B cell (primary cell): ENCODE results near the gene CAMK2D. TPM values are rescaled to one million over a fixed set of nuclear protein-coding genes. Genes with fewer than 3 reads are reported as not detected.

Experiments
- ATAC-seq: fragments of 200-7000 bp; cut with Tn5 transposase; one replicate; pipeline ENCODE4 v1.10.0; 2021; ENCODE audit warnings: low read depth, mild to moderate bottlenecking, moderate number of reproducible peaks, moderate library complexity
- CTCF ChIA-PET: fragments of 350-600 bp; sonication (Branson Sonifier 250); formaldehyde crosslinking; loops from one replicate; lab custom pipeline; 2021; ENCODE audit warnings: antibody characterized with exemption, inconsistent platforms; lab: Charles Lee
- POLR2A ChIA-PET: fragments of 350-600 bp; sonication (Branson Sonifier 250); formaldehyde crosslinking; loops from one replicate; lab custom pipeline; 2021; ENCODE audit warnings: antibody characterized with exemption; lab: Charles Lee
- DNase-seq: peaks from one replicate; pipeline ENCODE4 v3.0.0; 2013
- H2AFZ ChIP-seq: 2 replicates; pipeline ENCODE4 v1.6.1; 2012; ENCODE audit warnings: mild to moderate bottlenecking, low read depth, low read length; ENCODE audit not compliant: insufficient read depth, poor library complexity, severe bottlenecking
- H3K27ac ChIP-seq, 2 donors: 1 replicate in 1 of 2; 2 replicates in 1 of 2; pipeline ENCODE4 v1.5.1; 2012 to 2013; ENCODE audit warnings: low read length in 2 of 2, mild to moderate bottlenecking in 2 of 2, moderate library complexity in 1 of 2
- H3K27me3 ChIP-seq, 4 experiments: fragments of 200-600 bp in 1 of 4; sonication (generic) in 1 of 4; replicated peaks in 1 of 4; 1 replicate in 2 of 4; 2 replicates in 2 of 4; pipeline versions ENCODE4 v1.6.1 to v1.7.0; 2013 to 2016; ENCODE audit warnings: low read length in 3 of 4, mild to moderate bottlenecking in 2 of 4, mixed read lengths in 1 of 4, moderate library complexity in 1 of 4; ENCODE audit not compliant: insufficient read depth in 4 of 4, control insufficient read depth in 3 of 4; ENCODE audit errors: control extremely low read depth in 1 of 4
- H3K36me3 ChIP-seq, 2 experiments: replicated peaks in 1 of 2; 1 replicate in 1 of 2; 2 replicates in 1 of 2; pipeline versions ENCODE4 v1.6.1 to v1.7.1; 2013; ENCODE audit warnings: low read length in 1 of 2; ENCODE audit not compliant: insufficient read depth in 2 of 2, control insufficient read depth in 1 of 2; ENCODE audit errors: control extremely low read depth in 1 of 2, extremely low read depth in 1 of 2
- H3K4me1 ChIP-seq, 2 donors: fragments of 200-600 bp in 1 of 2; sonication (generic) in 1 of 2; 1 replicate in 1 of 2; 2 replicates in 1 of 2; pipeline versions ENCODE4 v1.5.1 to v1.6.1; 2013 to 2017; ENCODE audit warnings: low read length in 2 of 2; ENCODE audit not compliant: control insufficient read depth in 2 of 2, insufficient read depth in 2 of 2
- H3K4me2 ChIP-seq: replicated peaks from 2 replicates; pipeline ENCODE3; 2012; ENCODE audit warnings: mild to moderate bottlenecking, low read depth, low read length; ENCODE audit not compliant: poor library complexity, severe bottlenecking
- H3K4me3 ChIP-seq, 5 experiments: fragments of 200-600 bp in 1 of 5; sonication (generic) in 1 of 5; 1 replicate in 3 of 5; 2 replicates in 2 of 5; pipeline versions ENCODE4 v1.5.1 to v1.7.0; 2011 to 2016; ENCODE audit warnings: low read length in 4 of 5, mild to moderate bottlenecking in 4 of 5, low read depth in 2 of 5, control low read depth in 1 of 5, moderate library complexity in 1 of 5; ENCODE audit not compliant: insufficient read depth in 1 of 5; ENCODE audit errors: control extremely low read depth in 1 of 5, extremely low read depth in 1 of 5
- H3K79me2 ChIP-seq: fragments of 200-600 bp; sonication (generic); one replicate; pipeline ENCODE4 v1.6.0; 2016; ENCODE audit warnings: low read length; ENCODE audit not compliant: control insufficient read depth, insufficient read depth
- H3K9ac ChIP-seq: fragments of 200-600 bp; sonication (generic); 2 replicates; pipeline ENCODE4 v1.6.1; 2017; ENCODE audit warnings: mild to moderate bottlenecking, low read length, moderate library complexity
- H3K9me3 ChIP-seq, 3 donors: one replicate each; pipeline versions ENCODE4 v1.6.1 to v1.7.1; 2013; ENCODE audit warnings: low read length in 2 of 3; ENCODE audit not compliant: control insufficient read depth in 2 of 3, insufficient read depth in 1 of 3; ENCODE audit errors: control extremely low read depth in 1 of 3
- H4K20me1 ChIP-seq: 2 replicates; pipeline ENCODE4 v1.6.0; 2012; ENCODE audit warnings: mild to moderate bottlenecking, low read length; ENCODE audit not compliant: insufficient read depth, control insufficient read depth, poor library complexity, severe bottlenecking
- H3K27ac Mint-ChIP-seq: one replicate; pipeline ENCODE4 v1.8.0; 2021; ENCODE audit warnings: mixed read lengths
- H3K27me3 Mint-ChIP-seq: one replicate; pipeline ENCODE4 v1.8.0; 2021; ENCODE audit warnings: mixed read lengths
- H3K4me1 Mint-ChIP-seq: one replicate; pipeline ENCODE4 v1.8.0; 2021; ENCODE audit warnings: mixed read lengths
- H3K4me3 Mint-ChIP-seq: one replicate; pipeline ENCODE4 v1.8.0; 2021; ENCODE audit warnings: mixed read lengths
- H3K9me3 Mint-ChIP-seq: one replicate; pipeline ENCODE4 v1.8.0; 2022; ENCODE audit warnings: mixed read lengths; ENCODE audit not compliant: insufficient read depth
- CTCF ChIP-seq: fragments of 200-600 bp; IDR thresholded peaks from one replicate; pipeline ENCODE4 v1.8.0; 2022; ENCODE audit warnings: antibody characterized with exemption, mild to moderate bottlenecking
- EZH2 ChIP-seq: IDR thresholded peaks from 2 replicates; pipeline ENCODE4 v1.6.1; 2012; ENCODE audit warnings: borderline replicate concordance, low read depth, mild to moderate bottlenecking, moderate library complexity, low read length; ENCODE audit not compliant: insufficient read depth, poor library complexity, severe bottlenecking
- WGBS: methylation state at CpG from one replicate; pipeline ENCODE4 v1.1.5; 2013; ENCODE audit warnings: missing lambda C conversion rate; ENCODE audit not compliant: insufficient coverage; 5-methylcytosine and 5-hydroxymethylcytosine counted together
- intact Hi-C: fragments of 100-400 bp; cut with micrococcal nuclease; formaldehyde crosslinking; loops from one replicate; pipeline ENCODE4 v1.10.0; 2022
- polyA plus RNA-seq: library from polyadenylated mRNA; depleted of rRNA; stranded (reverse); fragments of >200 nt; gene quantifications from 2 replicates; pipeline ENCODE4 v1.2.3, GENCODE V29; 2012
- total RNA-seq, 2 donors: library from RNA; stranded (reverse); fragments of 120-200 nt in 1 of 2; gene quantifications; 1 replicate in 1 of 2; 2 replicates in 1 of 2; pipeline versions ENCODE4 v1.2.3 to v1.2.4, GENCODE V29; 2013 to 2022

The CAMK2D gene
- total and polyA plus RNA-seq, 2 donors (not counting 1 experiment from before 2014, with no cell fraction given): 26.3 to 57.0 TPM

- Histone ChIP-seq H3K4me1 (peaks cover 32 to 44% of the 10 kb centered on the region in 2 donors), H3K79me2 (peaks cover 80% of the 10 kb centered on the region), H3K27me3 (no peaks in the 10 kb centered on the region), H3K9me3 (no peaks in the 10 kb centered on the region), H3K27ac (peak overlapping the region in 1 of 2 donors; percentile 63), H3K36me3 (peaks cover 0 to 2% of the 10 kb centered on the region in 2 experiments), H3K4me2 (no peak overlapping the region), H3K9ac (no peak overlapping the region), H3K4me3 (no peak overlapping the region), H2AFZ (no peak overlapping the region), H4K20me1 (no peaks in the 10 kb centered on the region)
- no peak for TF ChIP-seq CTCF
- TF ChIP-seq EZH2: no peak
- peak overlapping the region; percentile 42 for H3K27ac Mint-ChIP-seq
- no peak for DNase-seq
- 100% methylated on average over 1 of the region's 5 CpGs for WGBS
- H3K27me3 Mint-ChIP-seq: no peaks in the 10 kb centered on the region
- H3K4me3 Mint-ChIP-seq: no peak overlapping the region
- ATAC-seq: no peak
- intact Hi-C loops: no loop called here
- H3K4me1 Mint-ChIP-seq: peaks cover 59% of the 10 kb centered on the region
- POLR2A ChIA-PET: no interaction called here
- no peaks in the 10 kb centered on the region for H3K9me3 Mint-ChIP-seq
- CTCF ChIA-PET: no interaction called here
Measured at GRCh38 chr4:113645771-113646441, 115.6 kb downstream of the CAMK2D start.

- WGBS: no CpG with 5 or more reads among the region's 1 CpG
- ChIA-PET POLR2A (no interaction called here), CTCF (interaction anchor here (1.2 kb wide), 1 partner anchor 97 kb away, joined by 6 read pairs; no protein-coding TSS in a partner anchor)
- Histone ChIP-seq H3K27me3 (no peaks in the 10 kb centered on the region), H3K27ac (peak overlapping the region in 1 of 2 donors; percentile 63), H3K9ac (no peak overlapping the region), H3K9me3 (no peaks in the 10 kb centered on the region), H2AFZ (no peak overlapping the region), H3K4me2 (no peak overlapping the region), H3K36me3 (peaks cover 0 to 2% of the 10 kb centered on the region in 2 experiments), H3K79me2 (peaks cover 78% of the 10 kb centered on the region), H3K4me3 (no peak overlapping the region), H4K20me1 (no peaks in the 10 kb centered on the region), H3K4me1 (peaks cover 35 to 51% of the 10 kb centered on the region in 2 donors)
- no peak for DNase-seq
- Mint-ChIP-seq H3K4me1 (peaks cover 63% of the 10 kb centered on the region), H3K4me3 (no peak overlapping the region), H3K9me3 (no peaks in the 10 kb centered on the region), H3K27me3 (no peaks in the 10 kb centered on the region), H3K27ac (peak overlapping the region; percentile 42)
- TF ChIP-seq EZH2 (no peak), CTCF (no peak)
- intact Hi-C loops: no loop called here
- no peak for ATAC-seq
Measured at GRCh38 chr4:113645288-113645687, 116.2 kb downstream of the CAMK2D start.
